RPMI7951 (cell line): Measurements from ENCODE around the gene CKAP2L. TPM values are rescaled to one million over a fixed set of nuclear protein-coding genes. Genes with fewer than 3 reads are reported as not detected.

Experiments
- DNase-seq: peaks from one replicate; pipeline ENCODE4 v3.0.0-alpha.2; 2012; ENCODE audit warnings: low read depth
- total RNA-seq: library from RNA; depleted of rRNA; stranded (reverse); fragments of >200 nt; shearing (Covaris generic); gene quantifications from 2 replicates; pipeline ENCODE4 v1.2.3, GENCODE V29; 2014; rRNA removed

The CKAP2L gene
- total RNA-seq = 47.1 and 61.9 TPM in 2 replicates

GRCh38 chr2:112764071-112765044 is at the start of gene CKAP2L:
TSS of gene CKAP2L (minus strand) at chr2:112764609. CDS start at chr2:112764598, 11 bp downstream.
- DNase-seq = peak; percentile 99

GRCh38 chr2:112813280-112813966 is 49.0 kb upstream of the CKAP2L start:
- no peak for DNase-seq

GRCh38 chr2:112812318-112813267 is 48.2 kb upstream of the CKAP2L start:
- peak; percentile 89 for DNase-seq

GRCh38 chr2:112811841-112812306 is 47.5 kb upstream of the CKAP2L start:
- DNase-seq = peak; percentile 93

GRCh38 chr2:112811276-112811831 is 46.9 kb upstream of the CKAP2L start:
- no peak for DNase-seq

- DNase-seq = no peak
Observed at GRCh38 chr2:112809112-112809511, 44.7 kb upstream of the CKAP2L start.

GRCh38 chr2:112807233-112807807 is 42.9 kb upstream of the CKAP2L start:
- no peak for DNase-seq

- no peak for DNase-seq
Observed at GRCh38 chr2:112805542-112805941, 41.1 kb upstream of the CKAP2L start.

- peak; percentile 86 for DNase-seq
Observed at GRCh38 chr2:112803691-112804521, 39.5 kb upstream of the CKAP2L start.

- no peak for DNase-seq
Observed at GRCh38 chr2:112800881-112801583, 36.6 kb upstream of the CKAP2L start.

GRCh38 chr2:112798979-112799975 is 34.9 kb upstream of the CKAP2L start:
- peak; percentile 26 for DNase-seq

- DNase-seq = no peak
Observed at GRCh38 chr2:112796486-112796885, 32.1 kb upstream of the CKAP2L start.

- DNase-seq = no peak
Observed at GRCh38 chr2:112795774-112796173, 31.4 kb upstream of the CKAP2L start.

GRCh38 chr2:112794841-112795240 is 30.4 kb upstream of the CKAP2L start:
- peak; percentile 17 for DNase-seq

GRCh38 chr2:112794131-112794733 is 29.8 kb upstream of the CKAP2L start:
- DNase-seq = peak; percentile 91

GRCh38 chr2:112793449-112793978 is 29.1 kb upstream of the CKAP2L start:
- DNase-seq = peak; percentile 23

- DNase-seq = no peak
Observed at GRCh38 chr2:112792419-112792818, 28.0 kb upstream of the CKAP2L start.
